Ishikawa (cell line): ENCODE results near the gene OR8A1.

Experiments
- EP300 ChIP-seq: IDR thresholded peaks from 2 replicates; pipeline ENCODE4 v1.6.1; 2012; ENCODE audit warnings: borderline replicate concordance
- MAX ChIP-seq: IDR thresholded peaks from 2 replicates; pipeline ENCODE4 v1.6.1; 2012
- TAF1 ChIP-seq: IDR thresholded peaks from 2 replicates; pipeline ENCODE4 v1.6.1; 2012; ENCODE audit warnings: low read depth, mild to moderate bottlenecking
- USF1 ChIP-seq: IDR thresholded peaks from 2 replicates; pipeline ENCODE4 v1.6.1; 2012
- YY1 ChIP-seq: IDR thresholded peaks from 2 replicates; pipeline ENCODE4 v1.6.1; 2012; ENCODE audit warnings: low read depth

GRCh38 chr11:124538019-124538418 is 31.8 kb upstream of the OR8A1 start:
- no peak for TF ChIP-seq TAF1
- no peak for TF ChIP-seq EP300
- no peak for TF ChIP-seq MAX
- no peak for TF ChIP-seq YY1
- no peak for TF ChIP-seq USF1
